GM12878 (cell line): ENCODE results near the gene PXDC1.

Experiments used
- BMI1 ChIP-seq: fragments of 450-650 bp; IDR thresholded peaks from 2 replicates; pipeline ENCODE4 v1.6.1; 2016; ENCODE audit warnings: mild to moderate bottlenecking, moderate library complexity, borderline replicate concordance
- TF ChIP-seq, protein P1 (sequence below): fragments of 450-650 bp; IDR thresholded peaks from 2 replicates; pipeline ENCODE4 v1.6.1; 2016; ENCODE audit warnings: mild to moderate bottlenecking

DNA sequence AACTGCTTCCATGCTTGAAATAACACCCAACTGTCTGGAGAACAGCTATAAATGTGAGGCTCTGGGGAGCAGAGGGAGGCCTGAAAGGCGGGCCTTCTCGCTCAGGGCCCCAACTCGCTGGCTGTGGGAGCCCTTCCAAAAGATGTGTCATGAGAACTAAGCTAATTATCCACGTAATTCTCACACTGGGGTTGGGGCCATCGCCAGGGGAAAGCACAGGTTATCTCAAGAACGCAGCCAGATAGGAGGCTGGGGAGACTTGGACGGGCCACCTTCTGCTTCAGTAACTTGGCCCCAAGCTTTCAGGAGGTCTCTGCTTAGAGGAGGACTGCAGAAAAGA is 1.6 kb downstream of the PXDC1 start:
- TF ChIP-seq BMI1 = no peak
- TF ChIP-seq, protein P1, sequence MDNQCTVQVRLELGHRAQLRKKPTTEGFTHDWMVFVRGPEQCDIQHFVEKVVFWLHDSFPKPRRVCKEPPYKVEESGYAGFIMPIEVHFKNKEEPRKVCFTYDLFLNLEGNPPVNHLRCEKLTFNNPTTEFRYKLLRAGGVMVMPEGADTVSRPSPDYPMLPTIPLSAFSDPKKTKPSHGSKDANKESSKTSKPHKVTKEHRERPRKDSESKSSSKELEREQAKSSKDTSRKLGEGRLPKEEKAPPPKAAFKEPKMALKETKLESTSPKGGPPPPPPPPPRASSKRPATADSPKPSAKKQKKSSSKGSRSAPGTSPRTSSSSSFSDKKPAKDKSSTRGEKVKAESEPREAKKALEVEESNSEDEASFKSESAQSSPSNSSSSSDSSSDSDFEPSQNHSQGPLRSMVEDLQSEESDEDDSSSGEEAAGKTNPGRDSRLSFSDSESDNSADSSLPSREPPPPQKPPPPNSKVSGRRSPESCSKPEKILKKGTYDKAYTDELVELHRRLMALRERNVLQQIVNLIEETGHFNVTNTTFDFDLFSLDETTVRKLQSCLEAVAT = no peak
